Measurements from ENCODE around the gene ADAMTS3. TPM values are rescaled to one million over a fixed set of nuclear protein-coding genes. Genes with fewer than 3 reads are reported as not detected.

The ADAMTS3 gene
- total RNA-seq, 1 donor from 2014 or later = 10.3 TPM

DNA sequence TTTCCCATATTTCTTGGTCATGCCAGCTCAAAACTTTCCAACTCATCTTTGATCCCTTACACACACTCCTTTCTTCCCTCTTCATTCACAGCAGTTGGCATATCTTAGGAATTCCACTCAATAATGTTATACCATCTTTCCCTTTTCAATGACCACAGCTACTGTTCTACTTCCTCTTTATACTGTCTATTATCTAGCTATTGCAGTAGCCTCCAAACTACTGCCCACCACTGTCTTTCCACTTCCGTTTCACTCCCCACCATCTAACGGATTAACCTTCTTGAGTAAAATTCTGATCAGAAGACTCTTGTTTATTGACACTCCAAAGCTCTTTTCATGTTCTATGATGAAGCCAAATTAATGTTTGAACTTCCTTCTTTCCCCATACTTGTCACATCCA is 55.8 kb downstream of the ADAMTS3 start:
- no peak overlapping the region for H3K27ac Mint-ChIP-seq
- no peak for DNase-seq (ENCODE audit: extremely low spot score, unreplicated experiment)
- peaks cover 6% of the 10 kb centered on the region for H3K9me3 Mint-ChIP-seq
- no peak overlapping the region for H3K4me3 Mint-ChIP-seq
- H3K27me3 Mint-ChIP-seq = no peaks in the 10 kb centered on the region
- no peaks in the 10 kb centered on the region for H3K36me3 Mint-ChIP-seq
- TF ChIP-seq, protein P1, sequence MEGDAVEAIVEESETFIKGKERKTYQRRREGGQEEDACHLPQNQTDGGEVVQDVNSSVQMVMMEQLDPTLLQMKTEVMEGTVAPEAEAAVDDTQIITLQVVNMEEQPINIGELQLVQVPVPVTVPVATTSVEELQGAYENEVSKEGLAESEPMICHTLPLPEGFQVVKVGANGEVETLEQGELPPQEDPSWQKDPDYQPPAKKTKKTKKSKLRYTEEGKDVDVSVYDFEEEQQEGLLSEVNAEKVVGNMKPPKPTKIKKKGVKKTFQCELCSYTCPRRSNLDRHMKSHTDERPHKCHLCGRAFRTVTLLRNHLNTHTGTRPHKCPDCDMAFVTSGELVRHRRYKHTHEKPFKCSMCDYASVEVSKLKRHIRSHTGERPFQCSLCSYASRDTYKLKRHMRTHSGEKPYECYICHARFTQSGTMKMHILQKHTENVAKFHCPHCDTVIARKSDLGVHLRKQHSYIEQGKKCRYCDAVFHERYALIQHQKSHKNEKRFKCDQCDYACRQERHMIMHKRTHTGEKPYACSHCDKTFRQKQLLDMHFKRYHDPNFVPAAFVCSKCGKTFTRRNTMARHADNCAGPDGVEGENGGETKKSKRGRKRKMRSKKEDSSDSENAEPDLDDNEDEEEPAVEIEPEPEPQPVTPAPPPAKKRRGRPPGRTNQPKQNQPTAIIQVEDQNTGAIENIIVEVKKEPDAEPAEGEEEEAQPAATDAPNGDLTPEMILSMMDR (conservative IDR thresholded peaks at IDR 0.05) = no peak
- no peaks in the 10 kb centered on the region for H3K4me1 Mint-ChIP-seq (ENCODE audit: unreplicated experiment)

DNA sequence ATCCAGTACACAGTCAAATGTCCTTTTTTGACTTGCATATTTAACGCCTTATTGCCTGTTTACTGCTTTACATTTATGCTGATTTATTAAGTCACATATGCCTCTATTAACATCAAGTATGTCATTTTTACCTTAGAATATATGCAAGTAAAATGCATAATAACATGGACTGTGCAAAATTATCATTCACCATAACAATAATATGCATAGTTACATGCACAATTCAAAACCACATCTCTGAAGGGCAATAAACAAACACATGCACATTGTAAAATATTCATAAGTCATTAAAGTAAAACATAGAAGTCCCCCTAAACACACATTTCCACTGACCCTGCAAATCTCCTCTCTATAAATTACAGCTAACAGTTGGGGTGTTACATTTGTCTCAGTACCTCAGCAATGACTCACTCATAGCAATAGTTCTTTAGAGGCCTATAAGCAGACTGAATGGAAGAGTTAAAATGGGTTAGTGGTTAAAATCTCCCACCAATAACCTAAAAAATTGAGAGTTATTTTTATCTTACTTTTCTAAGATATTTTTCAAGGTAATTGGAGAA is 61.1 kb downstream of the ADAMTS3 start:
- Mint-ChIP-seq H3K4me1 (ENCODE audit: unreplicated experiment) (peaks cover 4% of the 10 kb centered on the region), H3K36me3 (no peaks in the 10 kb centered on the region), H3K27ac (no peak overlapping the region), H3K9me3 (peaks cover 6% of the 10 kb centered on the region), H3K4me3 (no peak overlapping the region), H3K27me3 (peaks cover 3% of the 10 kb centered on the region)
- TF ChIP-seq, protein P1 (conservative IDR thresholded peaks at IDR 0.05) = no peak
- no peak for DNase-seq (ENCODE audit: extremely low spot score, unreplicated experiment)

DNA sequence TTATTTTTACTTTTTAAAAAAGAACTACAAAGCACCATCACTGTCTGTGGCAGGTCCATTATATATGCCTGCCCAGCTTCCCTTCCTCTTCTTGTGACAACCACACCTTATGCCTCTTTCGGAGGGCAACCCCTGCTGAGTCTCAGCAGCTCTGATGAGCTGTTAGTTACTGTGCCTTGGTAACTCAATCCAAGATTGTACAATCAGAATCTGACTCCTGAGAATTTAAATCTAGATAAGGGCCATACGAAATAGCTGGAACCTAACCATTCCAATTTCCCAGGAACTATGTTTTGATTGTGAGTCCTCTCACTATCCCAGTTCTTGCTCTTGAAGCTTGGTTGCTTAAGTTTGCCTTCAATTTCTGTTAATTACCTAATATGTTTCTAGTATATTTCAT is 61.9 kb downstream of the ADAMTS3 start:
- TF ChIP-seq, protein P1 (conservative IDR thresholded peaks at IDR 0.05) = no peak
- peaks cover 6% of the 10 kb centered on the region for H3K9me3 Mint-ChIP-seq
- H3K27me3 Mint-ChIP-seq = peaks cover 3% of the 10 kb centered on the region
- peaks cover 4% of the 10 kb centered on the region for H3K4me1 Mint-ChIP-seq (ENCODE audit: unreplicated experiment)
- DNase-seq (ENCODE audit: extremely low spot score, unreplicated experiment) = no peak
- no peaks in the 10 kb centered on the region for H3K36me3 Mint-ChIP-seq
- no peak overlapping the region for H3K4me3 Mint-ChIP-seq
- no peak overlapping the region for H3K27ac Mint-ChIP-seq

DNA sequence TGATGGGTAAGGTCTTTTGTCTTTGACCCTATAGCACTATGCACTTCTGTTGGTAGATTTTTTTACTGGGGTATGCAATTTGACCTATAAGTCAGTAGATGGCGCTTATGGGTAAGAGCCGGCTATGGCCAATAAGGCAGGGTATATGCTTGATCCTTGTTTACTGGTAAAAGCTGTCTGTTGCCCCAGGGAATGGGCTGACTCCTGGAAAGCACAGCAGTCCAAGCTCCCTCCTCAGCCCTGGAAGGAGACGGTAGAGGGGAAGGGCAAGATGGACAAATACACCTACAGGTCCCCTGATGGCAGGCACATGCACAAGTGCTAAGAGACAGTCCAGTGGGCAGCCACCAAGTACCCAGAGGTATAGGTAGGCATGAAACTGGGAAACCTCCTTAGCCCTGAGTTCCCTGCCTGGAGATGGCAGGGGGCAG is 63.7 kb downstream of the ADAMTS3 start:
- H3K27ac Mint-ChIP-seq = no peak overlapping the region
- no peak overlapping the region for H3K4me3 Mint-ChIP-seq
- DNase-seq (ENCODE audit: extremely low spot score, unreplicated experiment) = no peak
- no peaks in the 10 kb centered on the region for H3K36me3 Mint-ChIP-seq
- H3K9me3 Mint-ChIP-seq = no peaks in the 10 kb centered on the region
- H3K4me1 Mint-ChIP-seq (ENCODE audit: unreplicated experiment) = peaks cover 4% of the 10 kb centered on the region
- H3K27me3 Mint-ChIP-seq = peaks cover 3% of the 10 kb centered on the region
- TF ChIP-seq, protein P1 (conservative IDR thresholded peaks at IDR 0.05) = peak; percentile 80

GRCh38 chr4:72500214-72500613 is 68.8 kb downstream of the ADAMTS3 start:
- no peak overlapping the region for H3K4me3 Mint-ChIP-seq
- DNase-seq (ENCODE audit: extremely low spot score, unreplicated experiment) = no peak

More at GRCh38 chr4:72500214-72500613, 68.8 kb downstream of the ADAMTS3 start:
- Mint-ChIP-seq H3K4me1 (ENCODE audit: unreplicated experiment) (peaks cover 1% of the 10 kb centered on the region), H3K36me3 (no peaks in the 10 kb centered on the region), H3K27ac (no peak overlapping the region), H3K9me3 (no peaks in the 10 kb centered on the region), H3K27me3 (peaks cover under 1% of the 10 kb centered on the region)
- TF ChIP-seq, protein P1 (conservative IDR thresholded peaks at IDR 0.05) = no peak

Data from type B pancreatic cell (in vitro differentiated cells).